ENCODE results near the gene LIPN.

Gene LIPN

DNA sequence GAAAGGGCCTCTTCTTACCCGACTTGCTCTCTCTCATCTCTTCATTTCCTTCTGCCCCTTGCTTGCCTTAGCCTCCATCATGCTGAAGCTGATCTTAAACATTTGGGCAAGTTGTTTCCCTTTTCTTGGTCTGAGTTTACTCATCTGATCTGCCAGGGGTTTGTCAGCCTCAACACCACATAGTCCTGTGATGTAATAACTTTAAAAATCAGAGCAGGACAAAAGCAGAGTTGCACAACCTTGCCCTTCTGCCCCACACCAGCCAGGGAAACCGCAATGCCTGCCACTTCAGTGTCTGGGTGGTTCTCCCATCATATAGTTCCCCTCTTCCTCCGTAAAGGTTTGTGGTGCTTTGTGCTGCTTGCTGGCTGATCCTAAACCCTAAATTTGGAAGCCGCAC lies 32.8 kb downstream of the LIPN start:
- TF ChIP-seq CTCF (IDR thresholded peaks at IDR 0.05; ENCODE audit: low read depth, low read length): no peak
- DNase-seq (ENCODE audit: extremely low read depth, low read depth): no peak

GRCh38 chr10:88793712-88794299 lies 34.0 kb downstream of the LIPN start:
- no peak for DNase-seq (ENCODE audit: extremely low read depth, low read depth)
- TF ChIP-seq CTCF (IDR thresholded peaks at IDR 0.05; ENCODE audit: low read depth, low read length): no peak

GRCh38 chr10:88794731-88795130 lies 34.9 kb downstream of the LIPN start:
- no peak for TF ChIP-seq CTCF (IDR thresholded peaks at IDR 0.05; ENCODE audit: low read depth, low read length)

GRCh38 chr10:88800152-88801125 lies 40.6 kb downstream of the LIPN start:
- TF ChIP-seq CTCF (IDR thresholded peaks at IDR 0.05; ENCODE audit: low read depth, low read length): no peak
- no peak for DNase-seq (ENCODE audit: extremely low read depth, low read depth)

More at GRCh38 chr10:88794731-88795130, 34.9 kb downstream of the LIPN start:
- no peak for DNase-seq (ENCODE audit: extremely low read depth, low read depth)

DNA sequence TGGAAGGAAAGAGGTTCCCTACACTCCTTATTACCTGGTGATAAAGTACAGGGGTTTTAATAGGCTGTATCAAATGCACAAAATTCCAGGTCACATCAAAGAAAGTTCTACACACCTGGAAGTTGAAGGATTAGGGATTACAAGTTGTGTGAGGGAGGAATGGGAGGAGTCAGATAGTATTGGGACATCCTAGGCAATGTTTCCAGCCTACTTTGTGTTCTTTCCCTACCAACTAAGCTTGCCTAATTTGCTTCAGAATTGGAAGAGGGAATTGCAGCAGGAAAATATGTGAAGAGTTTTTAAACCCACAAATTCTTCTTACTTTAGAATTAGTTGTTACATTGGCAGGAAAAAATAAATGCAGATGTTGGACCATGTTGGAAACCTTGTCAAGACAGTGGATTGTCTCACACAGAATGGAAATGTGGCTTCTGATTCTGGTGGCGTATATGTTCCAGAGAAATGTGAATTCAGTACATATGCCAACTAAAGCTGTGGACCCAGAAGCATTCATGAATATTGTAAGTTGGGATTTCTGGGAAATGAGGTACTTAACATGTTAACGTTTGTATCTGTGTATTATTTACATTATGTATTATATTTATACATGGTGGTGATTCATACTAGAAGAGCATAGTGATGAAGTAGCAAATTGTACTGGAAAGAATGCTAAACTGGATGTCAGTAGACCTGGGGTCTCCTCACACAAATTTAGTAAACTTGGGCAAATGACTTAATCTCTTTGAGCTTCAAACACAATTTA lies 42.9 kb downstream of the LIPN start, which contains the start of gene LIPM:
LIPM (plus strand) TSS at position 208 of the 763 bp plus-strand sequence; CDS start at position 375, 167 bp downstream.
- no peak for DNase-seq (ENCODE audit: extremely low read depth, low read depth)
- no peak for TF ChIP-seq CTCF (IDR thresholded peaks at IDR 0.05; ENCODE audit: low read depth, low read length)

- no peak for TF ChIP-seq CTCF (IDR thresholded peaks at IDR 0.05; ENCODE audit: low read depth, low read length)
Observed at GRCh38 chr10:88803641-88804040, 43.8 kb downstream of the LIPN start.

More at GRCh38 chr10:88803641-88804040, 43.8 kb downstream of the LIPN start:
- no peak for DNase-seq (ENCODE audit: extremely low read depth, low read depth)

All from AG09319 (cell line).